ENCODE data around the gene VEGFD.

VEGFD gene

GRCh38 chrX:15359701-15360100, 24.5 kb downstream of the VEGFD start:
- DNase-seq (ENCODE audit: low spot score) = no peak

- no peak for DNase-seq (ENCODE audit: low spot score)
Measured at GRCh38 chrX:15358533-15358932, 25.7 kb downstream of the VEGFD start.

- DNase-seq (ENCODE audit: low spot score) = no peak
Measured at GRCh38 chrX:15356444-15356843, 27.8 kb downstream of the VEGFD start.

GRCh38 chrX:15350329-15350996, 33.8 kb downstream of the VEGFD start:
- DNase-seq (ENCODE audit: low spot score) = no peak

GRCh38 chrX:15349046-15349445, 35.2 kb downstream of the VEGFD start:
- DNase-seq (ENCODE audit: low spot score) = peak; percentile 12

GRCh38 chrX:15345976-15346375, 38.2 kb downstream of the VEGFD start:
- no peak for DNase-seq (ENCODE audit: low spot score)

- DNase-seq (ENCODE audit: low spot score) = no peak
Measured at GRCh38 chrX:15344106-15344505, 40.1 kb downstream of the VEGFD start.

- peak; percentile 6 for DNase-seq (ENCODE audit: low spot score)
Measured at GRCh38 chrX:15343075-15343476, 41.1 kb downstream of the VEGFD start.

- DNase-seq (ENCODE audit: low spot score) = no peak
Measured at GRCh38 chrX:15340867-15341266, 43.3 kb downstream of the VEGFD start.

- no peak for DNase-seq (ENCODE audit: low spot score)
Measured at GRCh38 chrX:15336023-15336413, 48.2 kb downstream of the VEGFD start.

GRCh38 chrX:15335135-15336022, 48.8 kb downstream of the VEGFD start, which contains the start of gene PIGA:
Gene PIGA (minus strand): TSS chrX:15335523. CDS start chrX:15331930, 3,593 bp downstream.
- DNase-seq (ENCODE audit: low spot score) = peak; percentile 70

- DNase-seq (ENCODE audit: low spot score) = no peak
Measured at GRCh38 chrX:15334561-15334960, 49.7 kb downstream of the VEGFD start.

- no peak for DNase-seq (ENCODE audit: low spot score)
Measured at GRCh38 chrX:15328821-15329220, 55.4 kb downstream of the VEGFD start.

GRCh38 chrX:15328131-15328530, 56.1 kb downstream of the VEGFD start:
- no peak for DNase-seq (ENCODE audit: low spot score)

- no peak for DNase-seq (ENCODE audit: low spot score)
Measured at GRCh38 chrX:15322472-15322871, 61.7 kb downstream of the VEGFD start.

- no peak for DNase-seq (ENCODE audit: low spot score)
Measured at GRCh38 chrX:15322072-15322471, 62.1 kb downstream of the VEGFD start.

GRCh38 chrX:15321447-15321846, 62.8 kb downstream of the VEGFD start:
- DNase-seq (ENCODE audit: low spot score) = no peak

GRCh38 chrX:15320297-15320696, 63.9 kb downstream of the VEGFD start:
- DNase-seq (ENCODE audit: low spot score) = no peak

- DNase-seq (ENCODE audit: low spot score) = no peak
Measured at GRCh38 chrX:15319075-15319474, 65.1 kb downstream of the VEGFD start.

GRCh38 chrX:15315509-15315908, 68.7 kb downstream of the VEGFD start, which contains the start of gene ASB11:
Gene ASB11 (minus strand): TSS chrX:15315640. CDS start chrX:15315605, 35 bp downstream.
- DNase-seq (ENCODE audit: low spot score) = no peak

- no peak for DNase-seq (ENCODE audit: low spot score)
Measured at GRCh38 chrX:15314472-15314871, 69.7 kb downstream of the VEGFD start.

- DNase-seq (ENCODE audit: low spot score) = no peak
Measured at GRCh38 chrX:15311119-15311518, 73.1 kb downstream of the VEGFD start.

- DNase-seq (ENCODE audit: low spot score) = no peak
Measured at GRCh38 chrX:15310117-15310516, 74.1 kb downstream of the VEGFD start.
